SH-SY5Y (cell line): ENCODE measurements around the gene RCAN1.

ENCODE experiments used
- GATA2 ChIP-seq: IDR thresholded peaks from 2 replicates; pipeline ENCODE4 v1.6.1; 2011; ENCODE audit warnings: mild to moderate bottlenecking, low read depth, low read length
- GATA3 ChIP-seq: IDR thresholded peaks from 2 replicates; pipeline ENCODE4 v1.6.1; 2011; ENCODE audit warnings: low read depth, mild to moderate bottlenecking, low read length, moderate library complexity

DNA sequence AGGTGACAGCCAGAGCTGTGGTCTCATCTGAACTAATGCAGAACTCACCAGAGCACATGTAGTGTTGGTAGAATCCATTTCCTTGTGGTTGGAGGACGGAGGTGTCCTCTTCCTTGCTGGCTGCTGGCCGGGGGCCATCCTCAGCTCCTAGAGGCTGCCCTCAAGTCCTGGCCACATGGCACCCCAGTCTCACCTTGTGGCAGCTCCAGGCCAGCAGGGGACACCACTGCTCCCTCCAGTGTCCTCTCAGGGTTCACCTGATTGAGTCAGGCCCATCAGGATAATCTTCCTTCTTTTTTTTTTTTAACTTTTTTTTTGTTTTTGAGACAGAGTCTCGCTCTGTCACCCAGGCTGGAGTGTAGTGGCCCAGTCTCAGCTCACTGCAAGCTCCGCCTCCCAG lies 105.8 kb downstream of the RCAN1 start:
- TF ChIP-seq GATA2, result no peak
- no peak for TF ChIP-seq GATA3
